Stimulated activated naive CD4-positive, alpha-beta T cell (primary cell): ENCODE data around the gene PPFIA1.
"Not testable (repeated sequence)": the region's sequence is repeated elsewhere in the genome, so short reads cannot be mapped to it uniquely, and the experiment has no call there.

Source experiments
- DNase-seq, 6 experiments: peaks; one replicate each; lab custom pipeline; 2025; lab: John Stamatoyannopoulos, UW

The PPFIA1 gene

DNA sequence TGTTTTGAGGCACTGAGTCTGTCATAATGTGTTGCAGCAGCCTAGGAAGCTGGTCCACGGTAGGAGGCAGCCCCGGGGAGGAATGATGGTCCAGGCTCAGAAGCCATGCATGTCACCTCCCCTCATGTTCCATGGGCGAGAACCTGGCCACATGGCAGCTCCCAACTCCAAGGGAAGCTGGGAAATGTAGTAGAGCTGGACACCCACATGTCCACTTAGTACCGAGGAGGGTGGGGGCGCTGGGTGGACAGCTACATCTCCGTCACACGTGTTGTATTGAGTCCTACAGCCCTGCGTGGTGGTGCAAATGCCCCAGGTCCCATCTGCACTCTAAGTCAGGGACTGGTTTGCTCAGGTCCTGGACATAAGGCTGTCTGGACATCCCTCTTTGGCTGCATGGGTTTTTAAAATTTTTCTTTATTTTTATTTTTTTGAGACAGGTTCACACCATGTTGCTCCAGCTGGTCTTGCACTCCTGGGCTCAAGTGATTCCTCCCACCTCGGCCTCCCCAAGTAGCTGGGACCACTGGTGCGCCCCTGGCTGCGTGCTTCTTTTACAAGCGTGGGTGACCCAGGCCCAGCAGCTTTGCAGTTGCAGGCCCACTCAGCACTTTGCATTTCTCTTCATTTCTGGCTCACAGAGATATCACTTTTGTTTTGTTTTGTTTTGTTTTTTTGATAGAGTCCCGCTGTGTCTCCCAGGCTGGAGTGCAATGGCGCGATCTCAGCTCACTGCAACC is 123.9 kb downstream of the PPFIA1 start:
- no peak for DNase-seq

DNA sequence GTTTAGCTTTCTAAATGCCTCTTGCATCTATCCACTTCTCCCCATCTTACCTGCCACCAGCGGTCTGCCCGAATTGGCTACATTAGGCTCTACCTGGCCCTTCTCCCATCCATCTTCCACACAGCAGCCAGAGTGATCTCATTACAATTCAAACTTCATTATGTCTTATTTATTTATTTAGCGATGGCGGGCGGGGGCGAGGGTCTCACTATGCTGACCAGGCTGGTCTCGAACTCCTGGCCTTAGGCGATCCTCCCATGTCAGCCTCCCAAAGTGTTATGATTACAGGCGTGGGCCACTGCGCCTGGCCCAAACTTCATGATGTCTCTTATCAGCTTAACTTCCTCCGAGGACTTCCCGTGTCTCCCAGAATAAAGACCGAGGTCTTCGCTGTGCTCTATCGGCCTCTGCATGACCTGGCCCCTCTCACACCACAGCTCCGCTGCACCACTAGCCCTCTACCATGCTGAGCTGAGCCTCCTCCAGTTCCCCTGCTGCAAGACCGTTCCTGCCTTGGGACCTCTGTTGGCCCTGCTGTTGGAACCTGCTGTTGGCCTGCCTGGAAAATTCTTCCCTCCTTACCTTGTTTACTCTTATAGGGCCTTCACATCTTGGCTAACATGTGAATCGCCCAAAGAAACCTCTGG is 127.0 kb downstream of the PPFIA1 start:
- peak in 1 of 6 experiments; percentile 28 for DNase-seq

DNA sequence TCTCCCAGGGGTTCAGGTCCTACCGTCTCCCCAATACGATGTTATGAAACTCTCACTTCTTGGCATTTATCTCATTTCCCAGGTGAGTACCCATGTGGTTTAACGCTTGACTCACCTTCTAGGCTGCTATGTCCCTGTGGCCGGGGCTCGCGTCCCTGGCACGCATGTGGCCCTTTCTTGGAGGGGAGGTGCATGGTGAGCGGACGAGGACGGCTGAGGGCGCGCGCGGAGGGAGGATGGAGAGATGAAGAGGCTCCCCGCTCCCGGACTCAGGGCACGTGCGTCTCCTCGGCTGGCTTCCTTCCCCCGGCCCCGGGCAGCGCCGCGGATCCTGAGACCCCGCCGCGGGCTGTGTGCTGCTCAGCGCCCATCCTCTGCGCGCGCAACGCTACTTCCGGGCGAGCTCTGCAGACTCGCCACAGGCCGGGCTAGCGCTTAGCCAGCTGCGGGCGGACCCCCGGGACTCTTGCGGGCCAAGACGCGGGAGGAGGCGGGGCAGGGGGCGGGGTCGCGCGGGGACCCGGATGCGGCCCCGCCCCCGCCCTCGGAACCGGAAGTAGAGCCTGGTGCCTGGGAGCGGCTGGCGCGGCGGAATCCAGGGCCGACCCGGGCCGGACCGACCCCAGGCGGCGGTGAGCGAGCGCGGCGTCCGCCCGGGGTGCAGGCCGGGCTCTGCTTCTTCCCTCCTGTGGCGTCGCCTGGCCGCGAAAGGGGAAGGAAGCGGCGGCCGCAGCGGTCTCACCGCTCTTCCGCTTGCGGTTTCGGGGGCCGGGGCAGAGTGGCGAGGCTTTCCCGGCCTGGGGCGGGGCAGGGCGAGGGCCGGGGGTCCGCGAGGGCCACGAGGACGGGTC is 127.7 kb downstream of the PPFIA1 start, which contains the start of gene CTTN:
Gene CTTN (plus strand): TSS at position 547 of the 851 bp plus-strand sequence. CDS start 8,769 bp downstream, outside the sequence.
- DNase-seq, result peak; percentile 24 to 69 (median 49)

DNA sequence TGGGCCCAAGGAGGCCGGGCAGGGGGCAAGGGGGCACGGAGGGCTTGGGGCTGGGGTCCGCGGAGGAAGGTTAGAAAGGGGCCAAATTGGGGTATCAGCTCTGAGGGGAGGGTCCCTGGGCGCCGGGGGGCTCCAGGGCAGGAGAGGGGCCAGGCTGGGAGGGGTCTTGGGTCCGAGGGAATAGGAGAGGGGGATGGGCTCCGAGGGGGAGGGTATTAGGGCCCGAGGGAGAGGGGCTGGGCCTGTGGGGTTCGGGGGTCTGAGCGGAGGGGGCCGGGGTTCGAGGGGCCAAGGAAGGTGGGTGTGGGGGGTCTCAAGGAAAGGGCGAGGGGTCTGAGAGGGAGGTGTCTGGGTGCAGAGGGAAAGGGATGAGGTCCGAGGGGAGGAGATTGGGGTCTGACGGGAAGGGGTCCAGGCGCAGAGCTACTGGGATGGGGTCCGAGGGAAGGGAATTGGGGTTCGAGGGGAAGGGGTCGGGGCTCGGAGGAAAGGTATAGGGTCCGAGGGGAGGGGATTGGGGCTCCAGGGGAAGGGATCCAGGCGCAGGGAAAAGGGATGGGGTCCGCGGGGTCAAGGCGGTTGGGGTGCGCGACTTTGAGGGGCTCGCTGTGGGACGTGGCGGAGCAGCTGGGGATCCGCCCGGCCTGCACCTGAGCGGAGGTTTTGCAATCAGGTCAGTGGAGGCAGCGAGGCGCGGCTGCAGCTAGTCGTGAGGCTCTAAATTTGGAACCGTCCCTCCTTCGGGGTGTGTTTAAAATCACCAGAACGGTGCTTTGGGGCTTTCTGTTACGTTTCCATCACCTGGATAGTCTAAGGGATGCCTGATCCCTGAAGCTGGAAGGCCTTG is 128.6 kb downstream of the PPFIA1 start:
- peak in 2 of 6 experiments; percentile 3 to 4 for DNase-seq

DNA sequence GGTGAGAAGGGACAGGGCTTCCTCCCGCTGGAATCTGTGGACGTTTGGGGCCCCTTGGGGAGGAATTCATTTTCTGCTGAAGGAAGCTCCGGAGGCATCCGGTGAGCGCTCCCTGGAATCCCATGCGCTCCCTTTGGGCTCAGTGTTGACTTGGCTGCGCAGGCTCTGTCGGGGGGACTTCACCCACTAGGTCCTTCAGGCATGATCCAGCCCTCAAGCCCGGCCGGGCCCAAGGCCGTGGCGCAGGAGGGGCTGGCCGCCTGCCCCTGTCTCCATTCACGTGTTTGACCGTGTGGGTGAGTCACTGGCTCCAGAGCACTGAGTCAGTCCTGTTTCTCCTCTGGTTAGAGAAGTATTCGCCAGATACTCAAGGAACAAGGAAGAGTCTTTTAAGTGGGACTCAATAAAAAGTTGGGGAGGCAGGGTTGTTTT is 129.2 kb downstream of the PPFIA1 start:
- no peak for DNase-seq

DNA sequence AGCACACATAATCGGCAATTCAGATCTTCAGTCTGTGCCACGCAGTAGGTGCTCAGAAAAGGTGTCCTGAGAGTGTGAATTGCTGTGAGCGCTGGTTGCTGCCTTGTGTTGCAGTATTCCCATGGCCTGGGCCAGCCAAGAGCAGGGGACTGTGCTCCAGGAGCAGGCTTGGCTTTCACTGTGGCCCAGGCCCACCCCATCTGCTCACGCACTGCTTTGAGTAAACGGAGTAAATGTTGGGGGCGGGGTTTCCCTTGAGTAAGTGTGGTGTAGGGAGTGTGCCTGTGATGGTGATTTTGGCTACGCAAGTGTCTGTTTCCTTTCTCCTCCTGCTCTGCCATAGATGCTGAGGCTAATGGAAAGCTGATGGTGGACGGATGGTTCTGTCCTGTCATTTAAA is 130.2 kb downstream of the PPFIA1 start:
- DNase-seq, result no peak

DNA sequence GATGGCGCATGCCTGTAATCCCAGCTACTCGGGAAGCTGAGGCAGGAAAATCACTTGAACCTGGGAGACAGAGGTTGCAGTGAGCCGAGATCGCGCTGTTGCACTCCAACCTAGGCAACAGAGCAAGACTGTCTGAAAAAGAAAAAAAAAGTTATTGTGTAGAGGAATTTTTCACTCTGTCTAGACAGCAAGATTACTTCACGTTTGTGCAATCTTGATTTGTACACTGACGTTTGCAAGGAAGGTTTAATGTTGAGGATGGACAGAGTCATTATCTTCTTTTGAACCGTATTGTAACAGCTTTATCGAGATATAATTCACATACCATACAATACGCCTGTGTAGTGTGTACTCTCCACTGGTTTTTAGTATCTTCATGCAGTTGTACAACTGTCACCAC is 131.5 kb downstream of the PPFIA1 start:
- DNase-seq, result no peak

DNA sequence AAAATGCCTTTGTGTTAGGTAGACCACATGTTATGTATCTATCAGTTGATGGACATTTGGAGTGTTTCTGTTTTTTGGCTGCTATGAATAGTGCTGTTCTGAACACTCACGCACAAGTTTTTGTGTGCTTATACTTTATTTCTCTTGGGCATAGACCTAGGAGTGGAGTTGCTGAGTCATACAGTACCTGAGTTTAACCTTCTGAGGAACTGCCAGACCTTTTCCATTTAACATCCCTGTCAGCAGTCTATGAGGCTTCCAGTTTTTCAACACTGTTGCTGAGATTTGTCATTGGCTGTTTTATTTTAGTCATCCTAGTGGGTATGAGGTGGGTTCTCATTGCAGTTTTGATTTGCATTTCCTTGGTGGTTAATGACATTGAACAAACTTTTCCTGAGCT is 132.2 kb downstream of the PPFIA1 start:
- DNase-seq, result no peak

DNA sequence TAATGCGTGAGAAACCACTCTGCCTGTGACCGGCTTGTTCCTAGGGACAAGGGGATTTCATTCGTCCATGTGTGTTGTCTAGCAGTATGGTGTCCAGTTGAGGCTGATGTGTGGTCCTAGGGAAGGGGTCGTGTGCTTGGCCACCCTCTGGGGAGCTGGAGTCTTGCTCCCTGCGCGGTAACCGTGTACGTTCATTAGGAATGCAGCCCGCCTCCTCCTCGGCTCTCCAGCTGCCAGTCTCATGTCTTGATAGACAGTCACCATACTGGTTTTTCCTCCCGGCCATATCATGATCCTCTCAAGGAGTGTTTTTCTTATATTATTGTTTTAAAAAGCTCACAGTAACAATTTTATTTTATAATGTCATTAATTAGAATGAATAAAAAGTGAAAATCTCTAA is 133.8 kb downstream of the PPFIA1 start:
- no peak for DNase-seq

DNA sequence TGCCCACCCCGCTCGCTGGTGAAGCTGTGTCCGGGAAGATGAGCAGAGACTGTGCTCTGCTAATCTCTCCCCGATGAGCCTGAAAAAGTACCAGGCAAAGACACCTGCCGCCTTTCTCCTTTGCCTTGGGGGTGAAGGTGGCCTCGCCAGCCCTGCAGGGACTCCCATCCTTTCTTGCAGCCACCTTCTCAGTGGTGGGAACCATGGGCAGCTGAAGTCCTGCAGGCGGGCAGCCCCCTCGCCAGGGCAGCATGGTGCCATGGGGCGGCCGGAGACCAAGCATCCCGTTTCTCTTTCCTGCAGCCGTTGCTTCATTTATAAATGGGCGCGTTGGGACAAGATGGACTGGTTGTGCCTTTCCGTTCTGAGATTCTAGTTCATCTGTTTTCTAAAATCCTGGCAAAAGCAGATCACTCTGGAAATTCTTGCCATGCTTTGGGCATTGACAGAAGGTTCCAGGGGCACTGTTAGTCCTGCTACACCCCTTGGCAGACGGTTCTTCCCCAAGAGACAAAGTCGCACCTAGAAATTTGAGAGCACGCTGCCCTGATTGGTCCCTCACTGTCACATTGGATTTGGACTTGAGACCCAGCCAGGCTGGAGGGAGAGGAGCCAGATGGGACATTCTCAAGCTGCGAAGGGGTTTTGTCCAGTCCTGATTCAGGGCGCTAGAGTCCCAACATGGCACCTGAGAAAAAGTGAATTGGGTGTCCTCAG is 135.3 kb downstream of the PPFIA1 start:
- no peak for DNase-seq

DNA sequence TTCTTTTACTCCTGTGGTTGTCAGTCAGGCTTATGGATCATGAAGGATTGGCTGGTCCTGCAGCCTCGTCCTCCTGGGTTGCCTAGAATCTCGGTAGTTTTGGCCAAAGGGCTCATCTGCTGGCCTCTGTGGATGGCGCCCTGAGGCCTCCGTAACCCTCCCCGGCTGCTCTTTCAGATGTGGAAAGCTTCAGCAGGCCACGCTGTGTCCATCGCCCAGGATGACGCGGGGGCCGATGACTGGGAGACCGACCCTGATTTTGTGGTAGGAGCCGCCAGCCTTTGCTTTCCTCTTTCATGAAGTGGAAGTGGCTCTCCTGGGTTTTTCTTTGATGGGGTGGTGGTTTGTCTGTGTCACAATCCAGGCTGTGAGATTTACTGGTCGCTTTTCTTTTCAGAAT is 136.6 kb downstream of the PPFIA1 start:
- DNase-seq, result no peak

DNA sequence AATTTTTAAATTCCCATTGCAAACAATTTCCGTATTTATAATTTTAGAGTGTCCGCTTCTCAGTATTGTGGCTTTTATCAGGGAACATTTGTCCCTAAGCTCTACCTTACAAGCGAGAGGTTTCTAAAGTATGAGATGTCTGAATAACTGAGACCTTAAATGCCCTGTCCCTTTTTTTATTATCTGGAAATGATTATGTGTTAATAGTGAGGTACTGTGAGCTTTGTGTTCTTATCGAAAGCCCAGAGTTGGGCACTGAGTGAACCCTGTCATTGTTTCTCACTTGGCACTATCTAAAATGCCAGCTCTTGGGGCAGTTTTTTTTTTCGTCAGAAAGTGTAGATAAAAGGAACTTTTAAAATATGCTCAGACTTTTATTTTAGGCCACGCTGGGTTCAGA is 137.3 kb downstream of the PPFIA1 start:
- no peak for DNase-seq

DNA sequence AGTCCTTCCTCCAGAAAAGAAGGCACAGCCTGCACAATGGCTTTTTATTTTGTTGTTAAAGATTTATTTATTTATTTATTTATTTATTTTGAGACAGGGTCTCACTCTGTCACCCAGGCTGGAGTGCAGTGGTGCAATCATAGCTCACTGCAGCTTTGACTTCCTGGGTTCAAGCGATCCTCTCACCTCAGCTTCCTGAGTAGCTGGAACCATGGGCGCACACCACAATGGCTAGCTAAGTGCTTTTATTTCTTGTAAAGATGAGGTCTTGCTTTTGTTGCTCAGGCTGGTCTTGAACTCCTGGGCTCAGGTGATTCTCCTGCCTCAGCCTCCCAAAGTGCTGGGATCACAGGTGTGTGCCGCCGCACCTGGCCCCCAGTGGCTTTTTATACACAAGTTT is 137.8 kb downstream of the PPFIA1 start:
- not testable (repeated sequence) for DNase-seq

DNA sequence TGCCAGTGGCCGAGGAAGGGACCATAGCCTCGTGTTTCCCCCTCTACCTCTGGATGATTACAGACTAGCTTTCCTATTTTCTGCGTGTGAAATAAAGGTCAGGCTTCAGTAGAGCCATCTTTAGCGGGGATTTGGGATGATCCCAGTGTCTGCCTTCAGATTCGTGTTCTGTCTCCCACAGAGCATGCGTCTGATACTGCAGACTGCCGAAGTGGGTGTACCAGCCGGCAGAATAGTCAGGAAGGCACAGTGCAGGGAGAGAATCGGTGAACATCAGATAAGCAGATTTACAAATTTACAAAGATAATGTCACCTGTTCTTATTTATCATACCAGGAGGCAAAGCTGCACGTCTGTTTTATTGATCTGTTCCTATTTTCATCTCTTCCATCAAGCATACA is 138.9 kb downstream of the PPFIA1 start:
- no peak for DNase-seq

DNA sequence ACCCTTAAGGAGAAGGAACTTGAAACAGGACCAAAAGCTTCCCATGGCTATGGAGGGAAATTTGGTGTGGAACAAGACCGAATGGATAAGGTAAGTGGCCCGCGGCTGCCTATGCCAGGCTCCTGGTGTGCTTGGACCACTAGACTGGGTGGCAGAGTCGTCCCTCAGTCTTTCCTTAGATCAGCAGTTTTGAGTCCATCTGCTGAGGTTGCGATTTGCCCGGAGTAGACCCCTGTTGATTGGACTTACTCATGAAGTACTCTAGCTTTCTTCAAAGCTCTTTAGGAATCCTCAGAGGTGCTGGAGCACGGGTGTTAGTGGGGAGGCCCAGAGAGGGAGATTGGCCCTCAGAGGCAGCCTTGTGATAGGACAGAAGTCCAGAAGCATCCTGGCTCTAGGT is 139.4 kb downstream of the PPFIA1 start:
- no peak for DNase-seq

DNA sequence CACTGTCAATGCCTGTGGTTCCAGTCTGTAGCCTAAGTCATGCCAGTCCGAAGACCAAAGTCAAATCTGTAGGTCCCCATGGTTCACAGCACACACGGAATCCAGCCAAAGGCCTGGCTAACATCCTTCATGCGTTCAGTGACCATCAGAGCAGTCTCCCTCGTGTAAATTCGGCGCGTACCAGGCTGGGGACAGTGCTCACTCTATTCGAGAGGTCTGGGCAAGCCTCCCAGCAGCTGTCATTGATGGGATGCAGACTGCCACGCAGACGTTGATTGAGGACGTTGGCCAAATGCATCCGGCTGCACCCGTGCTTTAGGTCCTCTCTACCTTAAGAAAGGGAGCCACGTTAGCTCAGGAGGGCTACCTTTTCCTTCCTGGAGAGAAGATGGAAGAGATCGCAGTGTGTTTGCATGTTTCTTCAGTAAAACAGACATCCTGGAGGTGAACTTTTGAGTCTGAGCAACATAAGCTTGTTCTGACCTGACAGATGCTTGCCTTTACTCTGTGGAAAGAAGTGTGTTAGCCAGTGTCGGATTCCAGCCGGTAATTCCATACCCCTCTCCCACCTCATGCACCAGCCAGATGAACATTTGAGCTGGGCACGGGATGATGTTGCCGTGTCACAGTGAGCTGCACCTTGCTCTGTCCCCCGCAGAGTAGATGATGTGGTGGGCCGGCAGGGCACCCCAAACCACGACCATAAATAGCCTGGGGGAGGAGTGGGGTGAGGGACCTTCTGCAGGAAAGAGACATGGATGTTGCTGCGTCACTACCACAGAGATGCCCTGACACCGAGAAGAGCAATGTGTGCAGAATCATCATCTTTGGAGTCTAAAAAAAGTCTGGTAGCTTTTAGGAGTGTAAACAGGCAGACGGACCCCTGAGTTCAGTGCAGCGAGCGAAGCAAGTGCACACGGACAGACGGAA is 140.1 kb downstream of the PPFIA1 start:
- no peak for DNase-seq

DNA sequence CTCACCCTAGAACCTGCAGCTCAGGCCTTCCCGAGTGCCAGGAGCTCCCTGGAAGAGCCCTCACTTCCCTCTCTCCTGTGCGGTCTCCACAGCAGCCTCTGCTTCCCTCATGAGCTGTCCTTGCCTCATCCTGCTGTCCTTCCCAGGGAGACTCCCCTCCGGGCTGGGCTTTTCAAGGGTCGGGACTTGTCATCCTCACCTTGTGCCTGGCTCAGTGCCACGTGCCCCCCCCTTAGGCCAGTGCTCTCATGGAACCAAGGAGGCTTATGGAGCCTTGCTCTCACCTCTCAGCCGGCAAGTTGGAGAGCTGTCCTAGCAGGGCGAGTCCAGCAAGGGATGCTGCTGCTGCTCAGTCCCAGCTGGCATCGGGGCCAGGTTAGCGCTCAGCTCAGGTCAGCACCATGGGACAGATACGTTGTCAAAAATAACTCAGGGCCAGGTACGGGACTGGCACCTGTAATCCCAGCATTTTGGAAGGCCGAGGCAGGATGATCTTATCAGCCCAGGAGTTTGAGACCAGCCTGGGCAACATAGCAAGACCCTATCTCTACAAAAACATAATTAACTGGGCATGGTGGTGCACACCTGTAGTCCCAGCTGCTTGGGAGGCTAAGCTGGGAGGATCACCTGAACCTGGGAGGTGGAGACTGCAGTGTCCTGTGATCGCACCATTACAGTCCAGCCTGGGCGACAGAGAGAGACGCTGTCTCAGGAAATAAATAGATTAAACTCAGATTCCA is 141.4 kb downstream of the PPFIA1 start:
- no peak for DNase-seq

DNA sequence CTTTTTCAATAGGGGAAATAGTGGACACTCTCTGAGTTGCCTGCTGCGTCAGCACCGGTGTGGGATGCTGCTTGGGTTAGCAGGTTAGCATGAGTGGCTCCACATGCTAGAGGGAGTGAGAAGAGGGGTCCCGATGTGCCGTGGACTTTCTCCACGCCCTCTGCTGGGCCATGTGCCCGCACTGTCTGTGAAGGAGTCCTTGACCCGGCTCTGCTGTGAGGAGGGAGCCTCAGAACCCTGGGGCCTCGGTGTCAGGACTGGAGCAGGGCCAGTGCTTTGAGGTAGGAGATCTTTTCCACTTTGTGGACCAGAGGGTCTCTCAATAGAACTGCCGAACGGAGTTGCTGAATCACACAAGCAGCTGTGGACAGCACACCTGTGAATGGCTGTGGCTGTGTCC is 142.7 kb downstream of the PPFIA1 start:
- DNase-seq, result no peak
